Activated CD4-positive, alpha-beta T cell treated with anti-CD3 and anti-CD28 coated beads for 48 hours (primary cell): ENCODE results near the gene CD274.
A peak's percentile ranks its signal among the peaks of the same experiment; 100 is the strongest.
"Not testable (repeated sequence)": the region's sequence is repeated elsewhere in the genome, so short reads cannot be mapped to it uniquely, and the experiment has no call there.

Source experiments
- DNase-seq: peaks from one replicate; pipeline ENCODE4 v3.0.0-alpha.2; 2020

Gene CD274

DNA sequence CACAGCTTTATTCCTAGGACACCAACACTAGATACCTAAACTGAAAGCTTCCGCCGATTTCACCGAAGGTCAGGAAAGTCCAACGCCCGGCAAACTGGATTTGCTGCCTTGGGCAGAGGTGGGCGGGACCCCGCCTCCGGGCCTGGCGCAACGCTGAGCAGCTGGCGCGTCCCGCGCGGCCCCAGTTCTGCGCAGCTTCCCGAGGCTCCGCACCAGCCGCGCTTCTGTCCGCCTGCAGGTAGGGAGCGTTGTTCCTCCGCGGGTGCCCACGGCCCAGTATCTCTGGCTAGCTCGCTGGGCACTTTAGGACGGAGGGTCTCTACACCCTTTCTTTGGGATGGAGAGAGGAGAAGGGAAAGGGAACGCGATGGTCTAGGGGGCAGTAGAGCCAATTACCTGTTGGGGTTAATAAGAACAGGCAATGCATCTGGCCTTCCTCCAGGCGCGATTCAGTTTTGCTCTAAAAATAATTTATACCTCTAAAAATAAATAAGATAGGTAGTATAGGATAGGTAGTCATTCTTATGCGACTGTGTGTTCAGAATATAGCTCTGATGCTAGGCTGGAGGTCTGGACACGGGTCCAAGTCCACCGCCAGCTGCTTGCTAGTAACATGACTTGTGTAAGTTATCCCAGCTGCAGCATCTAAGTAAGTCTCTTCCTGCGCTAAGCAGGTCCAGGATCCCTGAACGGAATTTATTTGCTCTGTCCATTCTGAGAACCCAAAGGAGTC lies at the start of gene CD274:
TSS of gene CD274 (plus strand) at position 184 of the 733 bp plus-strand sequence. CDS start 5,572 bp downstream, outside the sequence.
- DNase-seq: peak; percentile 90

DNA sequence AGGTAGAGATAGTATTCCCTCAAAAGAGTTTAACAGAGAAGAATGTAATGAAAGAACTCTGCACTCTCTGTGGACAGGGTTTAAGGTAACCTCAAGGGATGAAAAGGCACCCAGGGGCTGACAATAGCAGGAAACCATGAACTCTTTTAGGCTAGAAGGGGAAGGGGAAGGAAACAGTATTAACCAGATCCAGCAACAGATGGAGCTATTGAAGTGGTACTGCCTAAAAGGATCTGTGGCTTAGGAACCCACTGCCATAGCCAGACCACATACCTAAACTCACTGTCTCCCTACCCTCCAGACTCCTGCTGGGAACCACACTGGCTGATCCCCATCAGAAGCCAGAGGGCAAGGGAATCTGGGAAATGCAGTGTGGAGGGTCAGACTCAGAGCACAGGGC lies 48.1 kb upstream of the CD274 start:
- no peak for DNase-seq

DNA sequence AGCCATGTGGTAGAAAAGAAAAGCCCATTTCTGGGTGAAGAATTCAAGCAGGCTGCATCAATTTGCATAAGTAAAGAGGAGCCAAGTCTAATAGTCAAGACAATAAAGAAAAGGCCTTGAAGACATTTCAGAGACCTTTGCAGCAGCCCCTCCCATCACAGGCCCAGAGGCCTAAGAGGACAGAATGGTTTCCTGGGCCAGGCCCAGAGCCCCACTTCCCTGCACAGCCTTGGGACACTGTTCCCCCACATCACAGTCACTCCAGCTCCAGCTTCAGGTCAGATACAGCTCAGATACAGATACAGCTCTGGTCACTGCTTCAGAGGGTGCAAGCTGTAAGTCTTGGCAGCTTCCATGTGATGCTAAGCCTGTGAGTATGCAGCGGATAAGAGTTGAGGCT lies 41.7 kb upstream of the CD274 start:
- DNase-seq: no peak

DNA sequence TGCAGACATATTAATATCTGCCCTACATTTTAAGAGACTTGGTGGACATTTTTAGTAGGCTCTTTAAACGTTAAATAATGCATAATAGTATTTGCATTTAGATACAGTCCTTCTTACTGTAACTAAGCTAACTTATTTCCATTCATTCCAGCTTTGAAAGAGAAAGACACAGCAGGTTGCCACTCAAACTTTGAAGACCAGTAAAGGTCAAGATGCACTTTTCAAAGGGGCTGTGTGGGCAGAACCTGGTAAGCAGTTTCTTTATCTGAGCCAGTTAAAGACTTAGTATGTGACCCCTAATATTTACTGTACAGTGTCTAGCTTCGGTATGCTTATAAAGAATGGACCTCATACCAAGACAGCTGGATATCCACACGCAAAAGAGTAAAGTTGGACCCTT lies 33.4 kb upstream of the CD274 start:
- DNase-seq: no peak

DNA sequence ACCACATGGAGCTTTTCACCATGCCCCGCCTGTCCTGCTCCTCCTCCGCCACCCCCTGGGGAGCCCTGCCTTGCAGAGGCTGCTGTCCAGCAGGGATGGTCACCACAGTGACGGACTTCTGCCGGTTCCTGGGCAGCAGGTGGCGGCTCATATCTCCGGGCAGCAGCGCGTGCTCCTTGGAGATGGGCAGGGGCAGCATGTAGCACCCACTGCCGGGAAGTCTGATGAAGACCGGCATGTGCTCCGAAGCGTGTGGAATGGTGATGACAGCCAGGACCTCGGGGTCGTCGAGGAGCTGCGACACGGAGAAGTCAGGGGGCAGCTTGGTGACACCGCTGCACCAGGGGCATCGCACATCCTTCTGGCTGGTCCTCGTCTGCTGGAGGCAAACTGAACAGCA lies 31.9 kb upstream of the CD274 start:
- DNase-seq: no peak

DNA sequence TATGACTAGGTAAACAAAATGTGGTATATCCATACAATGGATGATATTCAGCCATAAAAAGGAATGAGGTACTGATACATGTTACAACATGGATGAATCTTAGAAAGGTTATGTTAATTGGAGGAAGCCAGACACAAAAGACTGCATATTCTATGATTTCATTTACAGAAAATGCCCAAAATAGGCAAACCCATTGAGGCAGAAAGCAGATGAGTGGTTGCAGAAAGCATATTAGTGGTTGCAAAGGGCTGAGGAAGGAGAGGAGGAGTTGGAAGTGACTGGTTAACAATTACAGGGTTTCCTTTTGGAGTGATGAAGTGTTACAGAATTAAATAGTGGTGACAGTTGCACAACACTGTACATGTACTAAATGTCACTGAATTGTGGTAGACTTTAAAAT lies 30.4 kb upstream of the CD274 start:
- no peak for DNase-seq

DNA sequence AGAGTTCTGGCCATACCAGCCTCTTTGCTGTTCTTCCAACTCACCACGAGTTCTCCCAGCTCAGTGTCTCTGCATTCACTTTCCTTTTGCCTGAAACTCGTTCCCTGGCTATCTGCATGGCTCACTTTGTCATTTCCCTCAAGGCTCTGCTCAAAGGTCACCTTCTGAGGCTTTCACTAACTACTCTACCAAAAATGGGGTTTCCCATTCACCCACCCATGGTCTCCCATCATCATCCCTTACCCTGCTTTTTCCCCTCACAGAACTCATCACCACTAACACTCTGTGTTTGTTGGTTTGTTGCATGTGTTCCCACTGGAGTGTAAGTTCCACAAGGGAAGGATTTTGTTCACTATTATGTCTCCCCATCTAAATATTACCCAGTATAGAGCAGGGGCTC lies 29.2 kb upstream of the CD274 start:
- DNase-seq: no peak

DNA sequence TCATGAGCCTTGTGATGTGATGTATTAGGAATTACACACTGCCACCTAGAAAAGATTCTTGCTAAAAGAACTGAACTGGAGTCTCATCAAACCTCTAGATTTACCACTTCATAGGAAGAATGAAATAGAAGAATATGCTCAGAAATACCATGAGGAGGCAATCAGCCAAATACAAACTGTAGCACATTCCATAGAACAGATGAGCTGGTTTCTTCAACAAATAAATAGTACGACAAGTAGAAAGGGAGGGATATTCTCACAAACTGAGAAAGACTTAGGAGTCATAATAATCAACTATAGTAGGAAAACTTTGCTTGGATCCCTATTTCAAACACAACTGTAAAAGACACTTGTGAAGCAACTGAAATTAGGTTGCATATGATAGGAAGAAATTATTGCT lies 28.1 kb upstream of the CD274 start:
- DNase-seq: no peak

DNA sequence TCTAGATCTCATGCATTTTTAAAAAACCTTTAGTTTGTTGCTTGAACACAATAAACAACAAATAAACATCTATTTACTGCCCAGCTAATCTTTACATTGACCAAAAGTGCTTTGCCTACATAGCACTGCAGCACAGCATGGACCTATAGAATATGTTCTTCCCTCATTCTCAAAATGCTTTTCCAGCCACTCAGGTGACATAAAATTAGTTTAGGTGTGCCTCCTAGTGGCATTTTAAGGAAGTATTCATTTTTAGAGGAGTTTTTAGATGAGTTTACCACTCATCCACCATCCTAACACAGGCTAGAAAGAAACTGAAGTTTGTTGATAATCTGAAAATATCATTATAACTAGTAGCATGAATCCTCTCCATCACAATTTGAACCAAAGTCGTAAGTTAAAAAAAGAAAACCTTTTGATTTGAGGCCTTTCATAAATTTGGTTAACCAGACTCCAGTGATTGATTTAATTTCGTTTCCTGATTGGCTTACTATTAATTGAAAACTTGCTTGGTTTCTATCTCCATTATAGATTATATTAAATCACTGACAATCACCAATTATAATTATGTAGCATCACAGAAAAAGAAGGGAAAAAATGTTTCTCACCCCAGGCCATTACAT lies 25.2 kb upstream of the CD274 start:
- DNase-seq: no peak

DNA sequence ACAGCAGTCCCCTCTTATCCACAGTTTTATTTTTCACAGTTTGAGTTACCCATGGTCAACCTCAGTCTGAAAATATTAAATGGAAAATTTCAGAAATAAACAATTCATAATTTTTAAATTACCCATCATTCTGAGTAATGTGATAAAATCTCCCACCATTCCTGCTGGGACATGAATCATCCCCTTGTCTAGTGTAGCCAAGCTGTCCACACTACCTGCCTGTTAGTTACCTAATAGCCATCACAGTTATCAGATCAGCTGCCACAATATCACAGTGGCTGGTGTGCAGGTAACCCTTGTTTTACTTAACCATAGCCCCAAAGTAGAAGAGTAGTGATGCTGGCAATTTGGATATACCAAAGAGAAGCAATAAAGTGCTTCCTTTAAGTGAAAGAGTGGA lies 23.3 kb upstream of the CD274 start:
- DNase-seq: no peak

DNA sequence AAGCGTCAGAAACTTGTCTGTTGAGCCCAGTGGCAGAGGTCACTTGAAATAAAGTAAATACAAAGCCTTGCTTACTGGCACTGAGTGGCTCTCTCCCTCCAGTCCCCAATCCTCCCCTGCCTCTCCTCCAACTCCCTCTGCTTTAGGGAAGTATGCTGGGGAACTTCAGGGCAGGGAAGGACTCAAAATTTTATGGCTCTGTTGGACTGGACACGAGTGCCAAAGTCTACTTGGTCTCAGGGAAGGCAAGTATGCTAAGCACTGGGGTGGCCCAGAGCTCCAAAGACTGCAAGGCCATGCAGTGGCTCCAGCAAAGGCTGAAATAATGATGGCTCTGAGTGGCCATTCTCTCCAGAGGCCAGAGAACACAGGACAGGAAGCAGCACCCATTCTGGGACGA lies 22.2 kb upstream of the CD274 start:
- DNase-seq: no peak

DNA sequence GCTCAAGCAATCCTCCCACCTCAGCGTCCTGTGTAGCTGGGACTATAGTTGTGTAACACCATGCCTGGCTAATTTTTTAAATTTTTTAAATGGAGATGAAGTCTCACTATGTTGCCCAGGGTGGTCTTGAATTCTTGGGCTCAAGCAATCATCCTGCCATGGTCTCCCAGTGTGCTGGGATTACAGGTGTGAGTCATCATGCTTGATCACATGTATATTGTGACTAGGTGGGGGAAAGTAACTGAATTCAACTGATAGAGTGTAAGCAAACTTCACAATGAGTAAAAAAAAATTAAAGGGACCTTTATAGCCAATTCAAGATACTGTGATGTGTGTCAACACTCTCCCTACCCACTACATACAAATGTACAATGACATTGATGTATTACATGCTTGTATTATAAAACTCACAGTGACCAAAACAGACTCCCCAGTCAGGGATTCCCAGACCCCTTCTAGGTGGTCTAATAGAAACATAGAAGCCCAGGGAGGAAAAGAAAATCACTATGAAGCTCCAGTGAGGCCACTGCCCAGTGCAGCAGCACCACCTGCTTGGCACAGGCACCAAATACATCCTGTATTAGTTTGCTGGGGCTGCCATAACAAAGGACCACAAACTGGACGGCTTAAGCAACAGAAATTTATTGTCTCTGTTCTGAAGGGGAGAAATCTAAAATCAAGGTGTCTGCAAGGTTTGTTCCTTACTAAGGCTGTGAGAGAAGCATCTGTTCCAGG lies 21.4 kb upstream of the CD274 start:
- no peak for DNase-seq

DNA sequence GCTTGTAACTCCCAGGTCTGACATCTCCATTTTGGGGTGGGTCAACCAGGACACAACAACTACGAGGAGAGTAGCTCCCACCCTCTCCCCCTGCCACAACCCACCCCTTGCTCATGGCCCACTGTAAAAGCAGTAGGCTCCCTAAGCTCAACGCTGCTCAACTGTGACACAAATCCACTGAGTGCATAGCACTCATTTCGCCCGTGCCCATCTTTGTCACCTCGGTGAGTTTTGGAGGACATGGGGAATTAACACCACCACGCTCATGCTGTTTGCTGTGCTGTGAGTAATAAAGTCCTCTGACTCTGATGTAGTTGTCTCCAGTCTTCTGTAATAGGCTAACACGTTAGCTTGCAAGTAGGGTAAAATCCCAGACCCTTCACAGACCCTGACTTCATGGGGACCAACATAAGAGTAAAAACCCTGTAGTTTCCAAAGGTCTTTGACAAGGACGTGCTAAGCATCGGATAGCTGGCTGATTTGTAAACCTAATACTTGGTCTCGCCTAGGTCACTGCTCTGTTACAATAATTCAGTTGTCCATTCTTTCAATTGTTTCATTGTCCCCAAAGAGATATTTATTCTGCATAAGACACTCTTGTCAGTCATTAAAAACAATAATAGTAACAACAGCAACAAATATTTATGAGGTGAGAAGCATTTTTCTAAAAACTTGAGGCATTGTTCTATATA lies 20.3 kb upstream of the CD274 start:
- DNase-seq: no peak

DNA sequence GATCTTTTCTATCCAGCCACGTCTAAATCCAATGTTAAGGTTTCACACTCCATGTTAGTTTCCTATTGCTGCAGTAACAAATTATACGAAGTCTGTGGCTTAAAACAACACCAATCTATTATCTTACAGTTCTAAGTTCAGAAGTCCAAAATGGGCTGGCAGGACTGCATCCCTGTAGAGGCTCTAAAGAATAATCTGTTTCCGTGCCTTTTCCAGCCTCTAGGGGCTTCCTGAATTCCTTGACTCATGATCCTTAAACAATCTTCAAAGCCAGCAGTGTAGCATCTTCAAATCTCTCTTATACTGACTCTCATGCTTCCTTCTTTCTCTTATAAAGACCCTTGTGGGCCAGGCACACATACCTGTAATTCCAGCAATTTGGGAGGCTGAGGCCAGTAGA lies 19.4 kb upstream of the CD274 start:
- no peak for DNase-seq

DNA sequence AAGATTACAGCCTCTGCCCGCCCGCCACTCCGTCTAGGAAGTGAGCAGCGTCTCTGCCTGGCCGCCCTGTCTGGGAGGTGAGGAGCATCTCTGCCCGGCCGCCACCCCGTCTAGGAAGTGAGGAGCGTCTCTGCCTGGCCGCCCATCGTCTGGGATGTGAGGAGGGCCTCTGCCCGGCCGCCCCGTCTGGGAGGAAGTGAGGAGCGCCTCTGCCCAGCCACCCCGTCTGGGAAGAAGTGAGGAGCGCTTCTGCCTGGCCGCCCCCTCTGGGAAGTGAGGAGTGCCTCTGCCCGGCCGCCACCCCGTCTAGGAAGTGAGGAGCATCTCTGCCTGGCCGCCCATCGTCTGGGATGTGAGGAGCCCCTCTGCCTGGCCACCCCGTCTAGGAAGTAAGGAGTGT lies 17.5 kb upstream of the CD274 start:
- DNase-seq: not testable (repeated sequence)

DNA sequence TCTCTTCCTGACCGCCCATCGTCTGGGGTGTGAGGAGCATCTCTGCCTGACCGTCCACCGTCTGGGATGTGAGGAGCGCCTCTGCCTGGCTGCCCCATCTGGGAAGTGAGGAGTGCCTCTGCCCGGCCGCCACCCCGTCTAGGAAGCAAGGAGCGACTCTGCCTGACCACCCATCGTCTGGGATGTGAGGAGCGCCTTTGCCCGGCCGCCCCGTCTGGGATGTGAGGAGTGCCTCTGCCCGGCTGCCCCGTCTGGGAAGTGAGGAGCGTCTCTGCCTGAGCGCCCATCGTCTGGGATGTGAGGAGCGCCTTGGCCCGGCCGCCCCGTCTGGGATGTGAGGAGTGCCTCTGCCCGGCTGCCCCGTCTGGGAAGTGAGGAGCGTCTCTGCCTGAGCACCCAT lies 17.0 kb upstream of the CD274 start:
- not testable (repeated sequence) for DNase-seq

DNA sequence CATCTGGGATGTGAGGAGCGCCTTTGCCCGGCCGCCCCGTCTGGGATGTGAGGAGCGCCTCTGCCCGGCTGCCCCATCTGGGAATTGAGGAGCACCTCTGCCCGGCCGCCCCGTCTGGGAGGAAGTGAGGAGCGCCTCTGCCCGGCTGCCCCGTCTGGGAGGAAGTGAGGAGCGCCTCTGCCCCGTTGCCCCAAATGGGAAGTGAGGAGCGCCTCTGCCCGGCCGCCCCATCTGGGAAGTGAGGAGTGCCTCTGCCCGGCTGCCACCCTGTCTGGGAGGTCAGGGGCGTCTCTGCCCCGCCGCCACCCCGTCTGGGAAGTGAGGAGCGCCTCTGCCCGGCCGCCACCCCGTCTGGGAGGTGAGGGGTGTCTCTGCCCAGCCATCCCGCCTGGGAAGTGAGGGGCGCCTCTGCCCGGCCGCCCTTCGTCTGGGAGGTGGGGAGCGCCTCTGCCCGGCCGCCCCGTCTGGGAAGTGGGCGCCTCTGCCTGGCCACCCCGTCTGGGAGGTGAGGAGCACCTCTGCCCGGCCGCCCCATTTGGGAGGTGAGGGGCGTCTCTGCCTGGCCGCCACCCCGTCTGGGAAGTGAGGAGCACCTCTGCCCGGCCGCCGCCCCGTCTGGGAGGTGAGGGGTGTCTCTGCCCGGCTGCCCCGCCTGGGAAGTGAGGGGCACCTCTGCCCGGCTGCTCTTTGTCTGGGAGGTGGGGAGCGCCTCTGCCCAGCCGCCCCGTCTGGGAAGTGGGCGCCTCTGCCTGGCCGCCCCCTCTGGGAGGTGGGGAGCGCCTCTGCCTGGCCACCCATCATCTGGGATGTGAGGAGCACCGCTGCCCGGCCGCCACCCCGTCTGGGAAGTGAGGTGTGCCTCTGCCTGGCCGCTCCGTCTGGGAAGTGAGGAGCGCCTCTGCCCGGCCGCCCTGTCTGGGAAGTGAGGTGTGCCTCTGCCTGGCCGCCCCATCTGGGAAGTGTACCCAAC lies 16.2 kb upstream of the CD274 start:
- DNase-seq: not testable (repeated sequence)

DNA sequence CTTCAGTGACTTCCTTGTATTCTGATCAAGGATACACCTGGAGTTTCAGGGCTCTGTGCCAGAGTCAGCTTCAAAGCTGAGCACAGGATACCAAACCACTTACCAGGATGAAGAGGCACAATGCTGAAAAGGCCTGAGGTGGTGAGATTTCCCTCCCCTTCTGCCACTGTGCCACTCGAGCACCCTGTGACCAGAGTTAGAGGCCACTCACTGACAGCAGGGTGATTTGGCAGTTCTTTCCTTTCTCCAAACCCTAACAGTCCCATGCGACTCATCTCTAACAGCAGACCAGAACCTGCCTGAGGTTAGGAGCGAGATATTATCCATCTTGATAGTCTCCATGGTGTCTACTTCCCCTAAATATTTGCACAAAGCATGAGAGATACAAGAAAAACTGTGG lies 14.4 kb upstream of the CD274 start:
- no peak for DNase-seq

DNA sequence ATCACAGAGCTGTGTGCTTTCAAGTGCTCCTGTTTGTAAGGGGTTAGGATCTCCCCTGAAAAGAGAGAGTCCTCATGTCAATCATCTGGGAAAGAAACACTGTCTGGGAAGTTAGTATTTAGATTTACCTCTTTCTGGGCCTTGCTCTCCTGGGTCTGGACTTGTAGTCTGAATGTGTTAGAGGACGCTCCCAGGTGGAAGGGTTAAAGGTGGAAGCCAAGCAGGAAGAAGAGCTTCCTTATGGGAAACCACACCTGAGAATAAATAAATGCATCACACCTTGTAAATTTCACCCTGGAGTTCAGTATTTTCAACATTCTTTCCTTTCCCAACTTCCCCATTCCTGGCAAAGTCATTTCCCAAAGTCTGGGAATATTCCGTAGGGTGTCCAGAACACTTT lies 13.9 kb upstream of the CD274 start:
- no peak for DNase-seq

DNA sequence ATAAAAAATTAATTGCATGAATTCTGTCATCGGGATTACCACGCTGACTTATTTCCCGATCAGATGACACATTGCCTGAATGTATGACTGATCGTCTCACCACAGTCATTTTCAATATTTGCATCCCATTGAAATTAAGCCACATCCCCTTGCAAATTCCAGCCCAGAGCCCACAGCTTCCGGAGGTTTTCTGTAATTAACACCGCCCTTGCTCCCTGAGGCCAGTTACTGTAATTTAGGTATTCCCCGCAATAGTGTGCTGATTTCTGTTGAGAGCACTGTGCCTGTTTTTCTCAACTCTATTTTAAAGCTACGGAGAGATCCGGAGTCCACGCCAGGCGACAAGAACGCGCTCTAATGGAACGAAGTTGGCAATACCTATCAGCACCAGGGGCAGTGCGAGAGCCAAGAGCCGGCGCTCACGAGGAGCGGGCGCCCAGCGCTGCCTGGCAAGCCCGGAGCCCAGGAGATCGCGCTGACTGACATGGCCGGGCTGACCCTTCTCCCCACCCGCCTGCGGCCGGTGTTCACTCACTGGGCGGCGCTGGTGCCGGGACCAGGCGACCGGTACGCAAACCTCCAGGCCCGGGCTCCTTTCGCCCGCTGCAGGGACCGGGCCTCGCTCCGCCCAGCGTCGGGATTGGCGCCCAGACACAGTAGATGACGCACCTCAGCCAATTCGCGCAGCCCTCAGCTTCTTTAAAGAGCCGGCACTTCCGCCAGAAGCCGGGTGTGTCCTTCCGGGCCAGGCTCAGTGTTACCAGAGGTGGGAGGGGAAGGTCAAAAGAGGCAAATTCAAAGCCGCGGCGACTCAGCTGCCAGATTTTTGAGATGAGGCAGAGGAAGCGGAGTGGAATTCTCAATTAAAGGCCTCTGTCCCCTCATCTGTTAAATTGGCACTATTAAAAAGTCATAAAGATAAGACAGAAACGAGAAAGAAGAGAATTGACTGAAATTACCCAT lies 12.8 kb upstream of the CD274 start, which contains the start of gene PLGRKT:
TSS of gene PLGRKT (minus strand) at position 672 of the 963 bp plus-strand sequence. CDS start 5,948 bp downstream, outside the sequence.
- peak; percentile 93 for DNase-seq
